HepG2 (cell line): ENCODE data around the gene MYL2. TPM values are rescaled to one million over a fixed set of nuclear protein-coding genes. Genes with fewer than 3 reads are reported as not detected.

ENCODE experiments used
- ATAC-seq: fragments of 200-7000 bp; cut with Tn5 transposase; 3 replicates; pipeline ENCODE4 v1.9.1; 2020; ENCODE audit warnings: mild to moderate bottlenecking, moderate library complexity
- BruUV-seq: library from RNA; stranded (reverse); fragments of 400-500 nt; replicated peaks from 2 replicates; lab custom pipeline; 2021; lab: Mats Ljungman, UMichigan
- CTCF ChIA-PET: fragments of 300-600 bp; formaldehyde crosslinking; extraction: SDS; loops from one replicate; lab custom pipeline; 2021; ENCODE audit warnings: low total read pairs, inconsistent platforms, low intra/inter-chr PET ratio; lab: Yijun Ruan, JAX
- POLR2A ChIA-PET: fragments of 350-600 bp; sonication (Branson Sonifier 250); formaldehyde crosslinking; loops from one replicate; lab custom pipeline; 2020; ENCODE audit warnings: antibody characterized with exemption, inconsistent platforms; lab: Yijun Ruan, JAX
- DNase-seq: peaks from one replicate; pipeline ENCODE4 v3.0.0-alpha.2; 2015; ENCODE audit warnings: low spot score
- FAIRE-seq: peaks from 3 replicates; lab custom pipeline; 2011; peaks lifted over from hg19 to GRCh38; lab: Jason Lieb, UNC
- H2AFZ ChIP-seq: one replicate; pipeline ENCODE4 v1.6.1; 2011; ENCODE audit warnings: low read length, inconsistent platforms
- H3K27ac ChIP-seq: fragments of 300-600 bp; 3 replicates; pipeline ENCODE4 v1.8.0; 2011; ENCODE audit warnings: mixed run types, mild to moderate bottlenecking, mixed read lengths, low read length, inconsistent platforms; ENCODE audit not compliant: insufficient read depth; ENCODE audit errors: extremely low read length
- H3K27me3 ChIP-seq, 2 experiments: fragments of 200-600 bp in 1 of 2; 2 replicates in 1 of 2; 3 replicates in 1 of 2; pipeline versions ENCODE4 v1.6.0 to v1.8.0; 2011; ENCODE audit warnings: low read length in 2 of 2, mild to moderate bottlenecking in 2 of 2, moderate library complexity in 2 of 2, inconsistent platforms in 1 of 2; ENCODE audit not compliant: insufficient read depth in 2 of 2, control insufficient read depth in 1 of 2
- H3K36me3 ChIP-seq, 2 experiments: fragments of 200-600 bp in 1 of 2; replicated peaks in 1 of 2; 2 replicates in 1 of 2; 3 replicates in 1 of 2; pipeline versions ENCODE4 v1.5.1 to v1.8.0; 2011; ENCODE audit warnings: low read length in 2 of 2, inconsistent platforms in 1 of 2; ENCODE audit not compliant: insufficient read depth in 2 of 2, control insufficient read depth in 1 of 2
- H3K4me1 ChIP-seq: 2 replicates; pipeline ENCODE4 v1.5.1; 2012; ENCODE audit warnings: low read length, inconsistent platforms; ENCODE audit not compliant: insufficient read depth
- H3K4me2 ChIP-seq: 2 replicates; pipeline ENCODE4 v1.6.0; 2011; ENCODE audit warnings: low read depth, low read length, inconsistent platforms
- H3K4me3 ChIP-seq, 3 experiments: fragments of 200-600 bp in 1 of 3; sonication (generic), shearing (Covaris generic) in 1 of 3; replicated peaks in 1 of 3; 2 replicates each; pipeline ENCODE4 v1.5.1; 2011 to 2016; ENCODE audit warnings: low read length in 3 of 3, inconsistent platforms in 2 of 3, low read depth in 2 of 3, mild to moderate bottlenecking in 2 of 3, control low read depth in 1 of 3, mixed read lengths in 1 of 3; ENCODE audit not compliant: insufficient read depth in 1 of 3
- H3K79me2 ChIP-seq: one replicate; pipeline ENCODE4 v1.6.1; 2011; ENCODE audit warnings: low read length, inconsistent platforms; ENCODE audit not compliant: insufficient read depth
- H3K9ac ChIP-seq: 2 replicates; pipeline ENCODE4 v1.6.0; 2011; ENCODE audit warnings: mild to moderate bottlenecking, low read depth, low read length, inconsistent platforms; ENCODE audit not compliant: insufficient read depth
- H3K9me3 ChIP-seq: 2 replicates; pipeline ENCODE4 v1.5.1; 2012; ENCODE audit warnings: mild to moderate bottlenecking, low read length
- H4K20me1 ChIP-seq: 2 replicates; pipeline ENCODE4 v1.6.0; 2011; ENCODE audit warnings: inconsistent platforms, mild to moderate bottlenecking, low read length, moderate library complexity; ENCODE audit not compliant: insufficient read depth
- KMT2B ChIP-seq: IDR thresholded peaks from 2 replicates; pipeline ENCODE4 v1.6.1; 2016; ENCODE audit warnings: missing genetic modification reagents, missing compliant biosample characterization
- NBN ChIP-seq: fragments of 450-650 bp; conservative IDR thresholded peaks from 2 replicates; pipeline ENCODE4 v1.6.1; 2017
- NKX3-1 ChIP-seq: sonication (generic); formaldehyde crosslinking; IDR thresholded peaks from 2 replicates; pipeline ENCODE4 v1.5.0; 2020; ENCODE audit warnings: missing genetic modification reagents
- PHF21A ChIP-seq: sonication (generic); formaldehyde crosslinking; IDR thresholded peaks from 2 replicates; pipeline ENCODE4 v1.5.0; 2020; ENCODE audit warnings: mild to moderate bottlenecking, missing genetic modification reagents
- SOX5 ChIP-seq: IDR thresholded peaks from 2 replicates; pipeline ENCODE4 v1.6.1; 2016; ENCODE audit warnings: borderline replicate concordance
- SOX6 ChIP-seq, 2 experiments: fragments of 450-650 bp in 1 of 2; sonication (generic) in 1 of 2; formaldehyde crosslinking in 1 of 2; IDR thresholded peaks; 2 replicates each; pipeline versions ENCODE4 v1.4.0 to v1.6.1; 2017 to 2020; ENCODE audit warnings: antibody characterized with exemption in 1 of 2, mild to moderate bottlenecking in 1 of 2, missing genetic modification reagents in 1 of 2
- WGBS: methylation state at CpG from one replicate; pipeline ENCODE4 v1.1.6; 2017; ENCODE audit warnings: low lambda C conversion rate; 5-methylcytosine and 5-hydroxymethylcytosine counted together
- in situ Hi-C: cut with HindIII; loops from 2 replicates; pipeline ENCODE4 v1.10.0; 2017; ENCODE audit warnings: low pct_unique_long_range_greater_than_20kb; ENCODE audit not compliant: extremely low pct_ligation_motif_present
- intact Hi-C: fragments of 100-400 bp; cut with micrococcal nuclease; formaldehyde crosslinking; loops from one replicate; pipeline ENCODE4 v1.10.0; 2022; ENCODE audit not compliant: unreplicated experiment
- polyA plus RNA-seq, 8 experiments: library from polyadenylated mRNA; depleted of rRNA in 3 of 8; stranded (reverse) in 7 of 8; unstranded in 1 of 8; fragments of >200 nt; fragmentation: Illumina TruSeq in 4 of 8; extraction: Trizol in 4 of 8; gene quantifications; 2 replicates each; pipeline versions ENCODE4 v1.2.1 to v1.2.3, GENCODE V29; 2011 to 2016; ENCODE audit warnings: low read depth in 4 of 8, missing spikeins in 1 of 8, mixed read lengths in 1 of 8; ENCODE audit not compliant: insufficient read depth in 1 of 8
- total RNA-seq, 5 experiments: library from RNA; depleted of rRNA; stranded (reverse); fragments of >200 nt; fragmentation: Illumina TruSeq; extraction: Trizol; gene quantifications; 2 replicates each; pipeline ENCODE4 v1.2.3, GENCODE V29; 2016; ENCODE audit warnings: low read depth in 1 of 5
- TF ChIP-seq, protein P1 (sequence below): sonication (generic); formaldehyde crosslinking; conservative IDR thresholded peaks from 2 replicates; pipeline ENCODE4 v1.4.0; 2020; ENCODE audit warnings: missing genetic modification reagents
- TF ChIP-seq, protein P2 (sequence below): sonication (generic); formaldehyde crosslinking; IDR thresholded peaks from 2 replicates; pipeline ENCODE4 v1.4.0; 2020; ENCODE audit warnings: mild to moderate bottlenecking, missing genetic modification reagents

MYL2 gene
- total and polyA plus RNA-seq, 2 of the 13 experiments (the other 11 are each of a cell fraction or from before 2014, with no cell fraction given), result not detected

DNA sequence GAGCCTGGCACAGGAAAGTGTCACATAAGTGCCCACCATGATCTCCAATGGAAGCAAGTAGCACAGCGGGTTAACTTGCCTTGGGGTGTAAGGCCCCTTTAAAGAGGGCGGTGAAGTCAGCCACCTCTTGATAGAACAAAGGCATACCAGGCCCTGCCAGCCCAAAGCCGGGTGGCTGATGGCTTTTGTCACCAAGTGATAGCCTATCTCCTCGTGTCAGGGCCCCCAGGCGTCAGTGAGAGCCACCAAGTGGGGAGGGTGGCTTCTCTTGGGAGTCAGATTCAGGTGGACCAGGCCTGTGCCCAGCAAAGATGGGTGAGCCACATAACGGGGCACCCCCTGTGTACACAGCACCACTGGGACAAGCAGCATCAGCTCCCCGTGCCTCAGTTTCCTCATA is 8.3 kb upstream of the MYL2 start:
- H3K9me3 ChIP-seq, result no peaks in the 10 kb centered on the region
- no peaks in the 10 kb centered on the region for H3K4me1 ChIP-seq
- H3K4me2 ChIP-seq, result no peak overlapping the region
- BruUV-seq, result no TSS peak
- in situ Hi-C loops (no loop called here), intact Hi-C loops (no loop called here)
- H2AFZ ChIP-seq, result no peak overlapping the region
- H3K27ac ChIP-seq, result no peak overlapping the region
- no peaks in the 10 kb centered on the region for H3K36me3 ChIP-seq
- no peak overlapping the region for H3K4me3 ChIP-seq
- ChIA-PET POLR2A (no interaction called here), CTCF (no interaction called here)
- H3K79me2 ChIP-seq, result no peaks in the 10 kb centered on the region
- H4K20me1 ChIP-seq, result no peaks in the 10 kb centered on the region
- TF ChIP-seq, protein P1, sequence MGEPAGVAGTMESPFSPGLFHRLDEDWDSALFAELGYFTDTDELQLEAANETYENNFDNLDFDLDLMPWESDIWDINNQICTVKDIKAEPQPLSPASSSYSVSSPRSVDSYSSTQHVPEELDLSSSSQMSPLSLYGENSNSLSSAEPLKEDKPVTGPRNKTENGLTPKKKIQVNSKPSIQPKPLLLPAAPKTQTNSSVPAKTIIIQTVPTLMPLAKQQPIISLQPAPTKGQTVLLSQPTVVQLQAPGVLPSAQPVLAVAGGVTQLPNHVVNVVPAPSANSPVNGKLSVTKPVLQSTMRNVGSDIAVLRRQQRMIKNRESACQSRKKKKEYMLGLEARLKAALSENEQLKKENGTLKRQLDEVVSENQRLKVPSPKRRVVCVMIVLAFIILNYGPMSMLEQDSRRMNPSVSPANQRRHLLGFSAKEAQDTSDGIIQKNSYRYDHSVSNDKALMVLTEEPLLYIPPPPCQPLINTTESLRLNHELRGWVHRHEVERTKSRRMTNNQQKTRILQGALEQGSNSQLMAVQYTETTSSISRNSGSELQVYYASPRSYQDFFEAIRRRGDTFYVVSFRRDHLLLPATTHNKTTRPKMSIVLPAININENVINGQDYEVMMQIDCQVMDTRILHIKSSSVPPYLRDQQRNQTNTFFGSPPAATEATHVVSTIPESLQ (CRISPR knock-in tag), result no peak
- TF ChIP-seq KMT2B (CRISPR knock-in tag) (no peak), PHF21A (CRISPR knock-in tag) (no peak), NKX3-1 (CRISPR knock-in tag) (no peak), SOX5 (CRISPR knock-in tag) (no peak), SOX6 (IDR thresholded peaks at IDR 0.05) (no peak), SOX6 (CRISPR knock-in tag; IDR thresholded peaks at IDR 0.05) (no peak), NBN (no peak)
- TF ChIP-seq, protein P2, sequence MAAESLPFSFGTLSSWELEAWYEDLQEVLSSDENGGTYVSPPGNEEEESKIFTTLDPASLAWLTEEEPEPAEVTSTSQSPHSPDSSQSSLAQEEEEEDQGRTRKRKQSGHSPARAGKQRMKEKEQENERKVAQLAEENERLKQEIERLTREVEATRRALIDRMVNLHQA (CRISPR knock-in tag), result no peak
- DNase-seq (no peak), ATAC-seq (no peak), FAIRE-seq (no peak)
- no peak overlapping the region for H3K9ac ChIP-seq
- 30% methylated on average over 5 of the region's 7 CpGs for WGBS
- H3K27me3 ChIP-seq, result peaks cover 0 to 18% of the 10 kb centered on the region in 2 experiments; a peak in 4 of 5 replicates
